Thymus (tissue), 11 donors: ENCODE data around the gene ASS1. TPM values are rescaled to one million over a fixed set of nuclear protein-coding genes. Genes with fewer than 3 reads are reported as not detected.

Experiments
- DNase-seq, 9 donors: peaks; one replicate each; pipeline ENCODE4 v3.0.0-alpha.2; 2013; ENCODE audit warnings: low spot score in 9 of 9, low read depth in 6 of 9, missing footprints in 1 of 9
- H3K27ac ChIP-seq, 2 donors: one replicate each; pipeline ENCODE4 v1.5.1; 2013; ENCODE audit warnings: control low read depth in 1 of 2, low read depth in 1 of 2, low read length in 1 of 2, mild to moderate bottlenecking in 1 of 2, moderate library complexity in 1 of 2
- H3K27me3 ChIP-seq, 2 donors: one replicate each; pipeline ENCODE4 v1.5.1; 2013; ENCODE audit warnings: low read length in 1 of 2; ENCODE audit not compliant: control insufficient read depth in 2 of 2, insufficient read depth in 1 of 2
- H3K36me3 ChIP-seq, 2 donors: one replicate each; pipeline ENCODE4 v1.5.1; 2013; ENCODE audit warnings: low read length in 1 of 2, mild to moderate bottlenecking in 1 of 2, moderate library complexity in 1 of 2; ENCODE audit not compliant: control insufficient read depth in 2 of 2, insufficient read depth in 2 of 2
- H3K4me1 ChIP-seq, 2 donors: one replicate each; pipeline ENCODE4 v1.5.1; 2013; ENCODE audit warnings: low read length in 2 of 2; ENCODE audit not compliant: control insufficient read depth in 2 of 2, insufficient read depth in 2 of 2
- H3K4me3 ChIP-seq, 2 donors: one replicate each; pipeline ENCODE4 v1.5.1; 2013; ENCODE audit warnings: low read length in 2 of 2, control low read depth in 1 of 2, mild to moderate bottlenecking in 1 of 2
- H3K9me3 ChIP-seq, 2 donors: one replicate each; pipeline ENCODE4 v1.5.1; 2013; ENCODE audit warnings: low read length in 1 of 2, mild to moderate bottlenecking in 1 of 2; ENCODE audit not compliant: control insufficient read depth in 2 of 2, insufficient read depth in 1 of 2
- WGBS: extraction: QIAGEN DNeasy Blood & Tissue Kit; methylation state at CpG from one replicate; pipeline ENCODE4 v1.1.7; 2013; 5-methylcytosine and 5-hydroxymethylcytosine counted together
- polyA plus RNA-seq: library from polyadenylated mRNA; stranded (reverse); fragments of 200-250 nt; gene quantifications from one replicate; pipeline ENCODE4 v1.2.3, GENCODE V29; 2013
- total RNA-seq: library from RNA; stranded (reverse); fragments of 120-200 nt; gene quantifications from one replicate; pipeline ENCODE4 v1.2.4, GENCODE V29; 2013
- donor health status: healthy.

The ASS1 gene
- total and polyA plus RNA-seq, 2 donors, result 9.1 to 30.4 TPM

DNA sequence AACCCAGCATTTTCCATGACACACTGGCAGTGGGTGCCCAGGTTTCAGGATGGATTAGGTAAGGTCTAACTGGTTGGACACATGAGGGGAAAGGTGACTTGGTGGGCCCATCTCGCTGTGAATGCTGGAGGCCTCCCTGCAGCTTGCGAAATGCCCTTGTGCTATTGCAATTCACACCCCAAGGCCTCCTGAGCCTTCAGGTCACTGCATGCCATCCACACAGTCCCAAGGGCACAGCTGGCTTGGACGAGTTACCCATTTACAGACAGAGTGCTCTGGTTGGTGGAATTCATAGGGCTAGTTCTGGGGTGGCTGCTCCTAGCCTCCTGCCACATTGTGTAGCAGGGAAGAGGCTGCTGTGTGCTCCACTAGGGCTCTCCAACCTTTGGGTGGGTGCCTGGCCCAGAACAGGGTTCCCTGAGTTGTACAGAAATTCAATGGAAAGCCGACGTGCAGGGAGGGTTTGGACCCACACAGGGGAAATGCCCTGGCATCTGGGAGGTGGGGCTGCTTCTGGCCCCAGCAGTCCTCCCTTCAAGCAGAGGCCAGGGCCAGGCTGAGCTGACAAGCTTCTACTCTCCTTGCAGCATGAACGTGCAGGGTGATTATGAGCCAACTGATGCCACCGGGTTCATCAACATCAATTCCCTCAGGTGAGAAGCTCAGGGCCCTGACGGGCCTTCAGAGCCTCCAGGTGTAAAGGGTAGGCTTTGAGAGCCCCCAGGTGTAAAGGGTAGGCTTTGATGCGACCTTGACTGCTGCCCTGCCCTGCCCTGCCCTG, 54.3 kb downstream of the ASS1 start:
- Histone ChIP-seq H3K27me3 (peaks cover 0 to 3% of the 10 kb centered on the region in 2 donors), H3K27ac (no peak overlapping the region), H3K9me3 (peaks cover 6 to 17% of the 10 kb centered on the region in 2 donors), H3K36me3 (no peaks in the 10 kb centered on the region), H3K4me3 (no peak overlapping the region), H3K4me1 (no peaks in the 10 kb centered on the region)
- 91% methylated on average over 9 of the region's 9 CpGs for WGBS
- no peak for DNase-seq

- Histone ChIP-seq H3K4me3 (no peak overlapping the region), H3K9me3 (peaks cover 2 to 10% of the 10 kb centered on the region in 2 donors), H3K27ac (no peak overlapping the region), H3K27me3 (peaks cover 0 to 3% of the 10 kb centered on the region in 2 donors), H3K4me1 (no peaks in the 10 kb centered on the region), H3K36me3 (no peaks in the 10 kb centered on the region)
- no peak for DNase-seq
- 86% methylated on average over 7 of the region's 7 CpGs for WGBS
Observed at GRCh38 chr9:130499804-130500263, 55.1 kb downstream of the ASS1 start.

- no peaks in the 10 kb centered on the region for H3K4me1 ChIP-seq
- no peaks in the 10 kb centered on the region for H3K36me3 ChIP-seq
- WGBS, result 82% methylated on average over 12 of the region's 12 CpGs
- peaks cover 0 to 3% of the 10 kb centered on the region in 2 donors for H3K27me3 ChIP-seq
- DNase-seq, result no peak
- no peak overlapping the region for H3K4me3 ChIP-seq
- H3K27ac ChIP-seq, result no peak overlapping the region
- H3K9me3 ChIP-seq, result peaks cover 0 to 5% of the 10 kb centered on the region in 2 donors
Observed at GRCh38 chr9:130500340-130501180, 55.8 kb downstream of the ASS1 start.

GRCh38 chr9:130501639-130502038, 56.9 kb downstream of the ASS1 start:
- no peak overlapping the region for H3K27ac ChIP-seq
- peaks cover 0 to 3% of the 10 kb centered on the region in 2 donors for H3K27me3 ChIP-seq
- H3K36me3 ChIP-seq, result no peaks in the 10 kb centered on the region
- no peak for DNase-seq
- H3K4me3 ChIP-seq, result no peak overlapping the region
- no peaks in the 10 kb centered on the region for H3K4me1 ChIP-seq
- 94% methylated on average over 9 of the region's 9 CpGs for WGBS
- H3K9me3 ChIP-seq, result no peaks in the 10 kb centered on the region

- H3K27me3 ChIP-seq, result no peaks in the 10 kb centered on the region
- whole genome bisulfite sequencing, result 71% methylated on average over 2 of the region's 2 CpGs
- H3K4me3 ChIP-seq, result no peak overlapping the region
- H3K36me3 ChIP-seq, result no peaks in the 10 kb centered on the region
- no peak for DNase-seq
- H3K27ac ChIP-seq, result no peak overlapping the region
- H3K4me1 ChIP-seq, result no peaks in the 10 kb centered on the region
- H3K9me3 ChIP-seq, result no peaks in the 10 kb centered on the region
Observed at GRCh38 chr9:130508218-130508617, 63.5 kb downstream of the ASS1 start.

DNA sequence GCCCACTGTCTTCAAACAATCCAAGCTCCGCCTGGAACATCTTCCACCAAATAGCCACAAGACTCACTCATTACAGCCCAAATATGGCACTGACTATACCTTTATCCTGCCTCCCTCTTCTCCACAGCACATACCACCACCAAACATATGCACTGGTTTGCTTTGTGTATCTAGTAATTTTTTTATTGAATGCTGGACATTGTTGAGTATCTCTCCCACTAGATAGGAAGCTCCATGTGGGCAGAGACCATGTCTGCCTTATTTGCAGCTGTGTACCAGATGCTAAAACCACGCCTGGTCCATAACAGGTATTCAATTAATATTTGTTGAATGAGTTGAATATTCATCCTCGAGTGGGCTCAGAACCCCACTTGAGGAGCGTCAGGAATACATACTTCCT, 67.4 kb downstream of the ASS1 start:
- no peak overlapping the region for H3K4me3 ChIP-seq
- H3K27ac ChIP-seq, result no peak overlapping the region
- DNase-seq, result no peak
- no peaks in the 10 kb centered on the region for H3K9me3 ChIP-seq
- H3K36me3 ChIP-seq, result no peaks in the 10 kb centered on the region
- H3K27me3 ChIP-seq, result peaks cover 0 to 4% of the 10 kb centered on the region in 2 donors
- no peaks in the 10 kb centered on the region for H3K4me1 ChIP-seq
- WGBS, result 96% methylated on average over 4 of the region's 4 CpGs

DNA sequence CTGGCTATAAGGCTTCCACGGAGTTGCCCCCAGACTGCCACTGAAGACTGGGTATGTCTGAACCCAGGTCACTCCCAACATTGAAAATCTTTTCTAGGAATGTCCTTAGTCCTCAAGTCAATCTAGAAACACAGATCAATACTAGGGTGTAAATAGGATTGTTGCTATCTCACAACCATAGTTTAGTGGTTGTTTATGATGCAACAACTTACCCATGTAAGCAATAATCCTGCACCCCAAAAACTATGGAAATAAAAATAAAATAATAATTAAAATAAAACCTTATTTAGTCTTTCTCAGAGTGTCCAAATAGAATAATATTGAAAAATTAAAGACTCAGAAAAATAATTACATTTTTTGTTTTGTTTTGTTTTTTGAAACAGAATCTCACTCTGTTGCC, 68.3 kb downstream of the ASS1 start:
- H3K27ac ChIP-seq, result no peak overlapping the region
- H3K9me3 ChIP-seq, result no peaks in the 10 kb centered on the region
- 98% methylated on average over 1 of the region's 1 CpG for WGBS
- no peak for DNase-seq
- no peaks in the 10 kb centered on the region for H3K36me3 ChIP-seq
- no peaks in the 10 kb centered on the region for H3K4me1 ChIP-seq
- no peak overlapping the region for H3K4me3 ChIP-seq
- peaks cover 0 to 4% of the 10 kb centered on the region in 2 donors for H3K27me3 ChIP-seq

DNA sequence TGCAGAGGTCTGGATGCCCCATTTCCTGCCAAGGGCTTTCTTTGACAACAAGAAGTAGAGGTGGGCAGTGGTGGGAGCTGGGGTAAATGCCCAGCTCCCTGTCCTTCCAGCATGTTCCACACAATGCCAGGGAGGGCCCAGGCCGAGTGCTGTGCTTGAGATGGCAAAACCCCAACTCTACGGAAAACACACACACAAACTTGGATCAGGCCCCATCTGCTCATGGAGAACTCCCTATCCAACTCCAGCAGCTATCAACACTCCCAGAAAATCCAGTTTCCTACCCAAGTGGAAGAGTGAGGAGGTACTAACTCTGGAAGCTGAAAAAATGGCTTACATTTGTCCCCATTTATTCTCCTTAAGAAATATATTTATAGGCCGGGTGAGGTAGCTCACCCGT, 73.5 kb downstream of the ASS1 start:
- Histone ChIP-seq H3K36me3 (no peaks in the 10 kb centered on the region), H3K27ac (no peak overlapping the region), H3K4me1 (no peaks in the 10 kb centered on the region), H3K27me3 (peaks cover 0 to 9% of the 10 kb centered on the region in 2 donors), H3K9me3 (no peaks in the 10 kb centered on the region), H3K4me3 (no peak overlapping the region)
- no peak for DNase-seq
- WGBS, result 96% methylated on average over 4 of the region's 4 CpGs
